WTC11 (cell line): ENCODE results near the gene KNDC1. TPM values are rescaled to one million over a fixed set of nuclear protein-coding genes. Genes with fewer than 3 reads are reported as not detected.

Experiments
- ATAC-seq: fragments of 200-7000 bp; cut with Tn5 transposase; 2 replicates; pipeline ENCODE4 v1.10.0; 2021; ENCODE audit warnings: mild to moderate bottlenecking, moderate library complexity
- CTCF ChIA-PET: fragments of 300-600 bp; sonication (Branson Sonifier 250); formaldehyde crosslinking; loops from one replicate; lab custom pipeline; 2021; ENCODE audit warnings: antibody characterized with exemption; lab: Charles Lee
- POLR2A ChIA-PET: fragments of 350-600 bp; sonication (Branson Sonifier 250); formaldehyde crosslinking; loops from one replicate; lab custom pipeline; 2021; ENCODE audit warnings: antibody characterized with exemption; lab: Charles Lee
- DNase-seq: peaks from one replicate; pipeline ENCODE4 v3.0.0; 2021; ENCODE audit warnings: low spot score
- H3K27ac Mint-ChIP-seq: 2 replicates; pipeline ENCODE4 v1.8.0; 2021; ENCODE audit warnings: mixed read lengths
- H3K27me3 Mint-ChIP-seq: 2 replicates; pipeline ENCODE4 v1.8.0; 2021; ENCODE audit warnings: low read depth, mild to moderate bottlenecking, moderate library complexity, mixed read lengths
- H3K36me3 Mint-ChIP-seq: 2 replicates; pipeline ENCODE4 v1.8.0; 2021; ENCODE audit warnings: mixed read lengths
- H3K4me1 Mint-ChIP-seq: 2 replicates; pipeline ENCODE4 v1.8.0; 2022; ENCODE audit warnings: mixed read lengths
- H3K4me3 Mint-ChIP-seq: 2 replicates; pipeline ENCODE4 v1.8.0; 2021; ENCODE audit warnings: mild to moderate bottlenecking, moderate library complexity, mixed read lengths
- H3K9me3 Mint-ChIP-seq: 2 replicates; pipeline ENCODE4 v1.8.0; 2021; ENCODE audit warnings: mixed read lengths
- ARID4B ChIP-seq: sonication (generic); formaldehyde crosslinking; IDR thresholded peaks from 2 replicates; pipeline ENCODE4 v1.8.0; 2023; ENCODE audit warnings: missing genetic modification reagents, mild to moderate bottlenecking, borderline replicate concordance
- ATF1 ChIP-seq: sonication (generic); formaldehyde crosslinking; IDR thresholded peaks from 2 replicates; pipeline ENCODE4 v1.8.1; 2023; ENCODE audit warnings: mild to moderate bottlenecking, moderate library complexity, missing genetic modification reagents
- ATF3 ChIP-seq: sonication (generic); formaldehyde crosslinking; conservative IDR thresholded peaks from 2 replicates; pipeline ENCODE4 v1.8.1; 2022; ENCODE audit warnings: mild to moderate bottlenecking, missing genetic modification reagents
- ATF6 ChIP-seq: sonication (generic); formaldehyde crosslinking; IDR thresholded peaks from 2 replicates; pipeline ENCODE4 v1.8.1; 2023; ENCODE audit warnings: mild to moderate bottlenecking, missing genetic modification reagents
- CDX4 ChIP-seq: fragments of 250-450 bp; sonication (Bioruptor Pico); IDR thresholded peaks from 2 replicates; pipeline ENCODE4 v1.9.0; 2021; ENCODE audit warnings: moderate library complexity, mild to moderate bottlenecking, inconsistent platforms, borderline replicate concordance
- CREM ChIP-seq: sonication (generic); formaldehyde crosslinking; IDR thresholded peaks from 2 replicates; pipeline ENCODE4 v1.8.1; 2022; ENCODE audit warnings: mild to moderate bottlenecking, missing genetic modification reagents, moderate library complexity
- EMX1 ChIP-seq: fragments of 250-450 bp; sonication (Bioruptor Pico); IDR thresholded peaks from 2 replicates; pipeline ENCODE4 v1.8.0; 2021; ENCODE audit warnings: mild to moderate bottlenecking
- FOXJ3 ChIP-seq: sonication (generic); formaldehyde crosslinking; IDR thresholded peaks from 2 replicates; pipeline ENCODE4 v1.9.0; 2021; ENCODE audit warnings: missing genetic modification reagents, mild to moderate bottlenecking, borderline replicate concordance
- FOXP1 ChIP-seq: sonication (generic); formaldehyde crosslinking; IDR thresholded peaks from 2 replicates; pipeline ENCODE4 v1.8.0; 2022; ENCODE audit warnings: missing genetic modification reagents, mild to moderate bottlenecking, moderate library complexity, borderline replicate concordance
- JAZF1 ChIP-seq: fragments of 250-450 bp; sonication (Bioruptor Pico); IDR thresholded peaks from 2 replicates; pipeline ENCODE4 v1.9.0; 2021; ENCODE audit warnings: moderate library complexity, mild to moderate bottlenecking, inconsistent platforms
- MAX ChIP-seq: sonication (generic); formaldehyde crosslinking; IDR thresholded peaks from 2 replicates; pipeline ENCODE4 v1.8.0; 2022; ENCODE audit warnings: mild to moderate bottlenecking, missing genetic modification reagents
- NFE2L1 ChIP-seq: sonication (generic); formaldehyde crosslinking; IDR thresholded peaks from 2 replicates; pipeline ENCODE4 v1.8.1; 2023; ENCODE audit warnings: missing genetic modification reagents
- OVOL2 ChIP-seq: fragments of 250-450 bp; sonication (Bioruptor Pico); IDR thresholded peaks from 2 replicates; pipeline ENCODE4 v1.9.0; 2021; ENCODE audit warnings: mild to moderate bottlenecking, borderline replicate concordance
- RORB ChIP-seq: fragments of 250-450 bp; sonication (Bioruptor Pico); IDR thresholded peaks from 2 replicates; pipeline ENCODE4 v1.9.0; 2021; ENCODE audit warnings: mild to moderate bottlenecking
- SMAD3 ChIP-seq: sonication (generic); formaldehyde crosslinking; IDR thresholded peaks from 2 replicates; pipeline ENCODE4 v1.8.0; 2022; ENCODE audit warnings: missing genetic modification reagents, mild to moderate bottlenecking, borderline replicate concordance
- SMAD4 ChIP-seq: sonication (generic); formaldehyde crosslinking; IDR thresholded peaks from 2 replicates; pipeline ENCODE4 v1.8.0; 2022; ENCODE audit warnings: mild to moderate bottlenecking, missing genetic modification reagents
- SOX15 ChIP-seq: fragments of 250-450 bp; sonication (Bioruptor Pico); IDR thresholded peaks from 2 replicates; pipeline ENCODE4 v1.9.0; 2021; ENCODE audit warnings: mild to moderate bottlenecking
- TEAD4 ChIP-seq: sonication (generic); formaldehyde crosslinking; IDR thresholded peaks from 2 replicates; pipeline ENCODE4 v1.8.0; 2022; ENCODE audit warnings: mild to moderate bottlenecking, missing genetic modification reagents
- ZNF121 ChIP-seq: sonication (generic); formaldehyde crosslinking; IDR thresholded peaks from 2 replicates; pipeline ENCODE4 v1.8.0; 2023; ENCODE audit warnings: missing genetic modification reagents
- ZNF138 ChIP-seq: sonication (generic); formaldehyde crosslinking; conservative IDR thresholded peaks from 2 replicates; pipeline ENCODE4 v1.8.1; 2022; ENCODE audit warnings: mild to moderate bottlenecking, moderate library complexity, missing genetic modification reagents
- total RNA-seq: library from RNA; stranded (reverse); gene quantifications from 3 replicates; pipeline ENCODE4 v1.2.3, GENCODE V29; 2021
- TF ChIP-seq, protein P1 (sequence below): sonication (generic); formaldehyde crosslinking; IDR thresholded peaks from 2 replicates; pipeline ENCODE4 v1.8.1; 2023; ENCODE audit warnings: mild to moderate bottlenecking, missing genetic modification reagents, moderate library complexity
- TF ChIP-seq, protein P2 (sequence below): fragments of 200-600 bp; IDR thresholded peaks from 2 replicates; pipeline ENCODE4 v1.8.0; 2022; ENCODE audit warnings: antibody characterized with exemption

KNDC1 gene
- total RNA-seq, 1 experiment from 2014 or later = 26.6 TPM

DNA sequence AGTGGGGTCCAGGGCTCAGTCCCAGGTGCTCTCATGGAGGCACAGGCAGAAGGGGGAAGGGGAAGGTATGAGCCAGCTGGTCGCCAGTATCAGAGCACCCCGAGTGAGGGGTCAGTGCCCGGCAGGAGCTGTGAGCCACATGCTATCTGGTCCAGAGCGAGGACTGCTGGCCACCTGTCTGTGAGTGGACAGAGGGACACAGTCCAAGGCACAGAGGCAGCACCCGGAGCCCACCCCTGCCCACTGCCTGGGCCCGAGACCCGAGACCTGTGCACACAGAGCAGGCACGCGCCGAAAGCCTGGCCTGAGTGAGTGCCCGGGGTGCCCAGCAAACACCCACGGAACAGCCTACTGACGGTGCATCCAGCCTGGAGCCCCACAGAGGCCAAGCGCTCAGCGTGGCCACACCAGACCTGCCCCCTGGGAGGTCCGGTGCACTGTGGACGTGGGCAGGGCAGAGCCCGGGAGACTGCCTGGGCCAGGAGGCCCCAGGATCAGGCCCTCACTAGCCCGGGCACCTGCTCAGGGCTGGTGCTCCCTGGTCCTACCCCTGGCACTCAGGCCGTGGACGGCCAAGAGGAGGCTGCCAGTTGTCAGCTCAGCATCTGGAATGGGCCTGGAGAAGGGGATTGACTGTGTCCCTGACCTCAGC, 42.9 kb upstream of the KNDC1 start:
- ATAC-seq (no peak), DNase-seq (no peak)
- ChIA-PET CTCF (no interaction called here), POLR2A (no interaction called here)
- Mint-ChIP-seq H3K27me3 (no peaks in the 10 kb centered on the region; the same call in 1 of the 2 replicates), H3K4me3 (no peak overlapping the region), H3K36me3 (peaks cover 14% of the 10 kb centered on the region), H3K9me3 (peaks cover 18% of the 10 kb centered on the region), H3K4me1 (no peaks in the 10 kb centered on the region), H3K27ac (peak overlapping the region; percentile 53; the same call in 1 of the 2 replicates)
- no peak for TF ChIP-seq ARID4B (CRISPR knock-in tag)
- TF ChIP-seq MAX = no peak
- no peak for TF ChIP-seq ATF1 (CRISPR knock-in tag)
- TF ChIP-seq FOXJ3 (CRISPR knock-in tag) = no peak
- no peak for TF ChIP-seq CREM (CRISPR knock-in tag)
- TF ChIP-seq EMX1 = no peak
- TF ChIP-seq TEAD4 = no peak
- no peak for TF ChIP-seq ATF3
- TF ChIP-seq NFE2L1 = no peak

GRCh38 chr10:133117688-133118071, 42.3 kb upstream of the KNDC1 start:
- H3K36me3 Mint-ChIP-seq = peaks cover 14% of the 10 kb centered on the region
- ChIA-PET CTCF (no interaction called here), POLR2A (no interaction called here)
- peaks cover 18% of the 10 kb centered on the region for H3K9me3 Mint-ChIP-seq
- H3K27ac Mint-ChIP-seq = no peak overlapping the region
- no peak overlapping the region for H3K4me3 Mint-ChIP-seq
- ATAC-seq = no peak
- H3K27me3 Mint-ChIP-seq = no peaks in the 10 kb centered on the region; the same call in 1 of the 2 replicates
- no peaks in the 10 kb centered on the region for H3K4me1 Mint-ChIP-seq
- DNase-seq = no peak
- TF ChIP-seq JAZF1 (no peak), OVOL2 (CRISPR knock-in tag) (no peak), SOX15 (CRISPR knock-in tag) (no peak), FOXP1 (CRISPR knock-in tag) (no peak), CDX4 (CRISPR knock-in tag) (no peak), SMAD4 (CRISPR knock-in tag) (no peak), RORB (CRISPR knock-in tag) (no peak), ZNF121 (CRISPR knock-in tag) (no peak), ATF6 (no peak), SMAD3 (no peak), TEAD4 (no peak), ZNF138 (CRISPR knock-in tag) (no peak)
- TF ChIP-seq, protein P1, sequence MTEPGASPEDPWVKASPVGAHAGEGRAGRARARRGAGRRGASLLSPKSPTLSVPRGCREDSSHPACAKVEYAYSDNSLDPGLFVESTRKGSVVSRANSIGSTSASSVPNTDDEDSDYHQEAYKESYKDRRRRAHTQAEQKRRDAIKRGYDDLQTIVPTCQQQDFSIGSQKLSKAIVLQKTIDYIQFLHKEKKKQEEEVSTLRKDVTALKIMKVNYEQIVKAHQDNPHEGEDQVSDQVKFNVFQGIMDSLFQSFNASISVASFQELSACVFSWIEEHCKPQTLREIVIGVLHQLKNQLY (CRISPR knock-in tag) = no peak
- TF ChIP-seq, protein P2, sequence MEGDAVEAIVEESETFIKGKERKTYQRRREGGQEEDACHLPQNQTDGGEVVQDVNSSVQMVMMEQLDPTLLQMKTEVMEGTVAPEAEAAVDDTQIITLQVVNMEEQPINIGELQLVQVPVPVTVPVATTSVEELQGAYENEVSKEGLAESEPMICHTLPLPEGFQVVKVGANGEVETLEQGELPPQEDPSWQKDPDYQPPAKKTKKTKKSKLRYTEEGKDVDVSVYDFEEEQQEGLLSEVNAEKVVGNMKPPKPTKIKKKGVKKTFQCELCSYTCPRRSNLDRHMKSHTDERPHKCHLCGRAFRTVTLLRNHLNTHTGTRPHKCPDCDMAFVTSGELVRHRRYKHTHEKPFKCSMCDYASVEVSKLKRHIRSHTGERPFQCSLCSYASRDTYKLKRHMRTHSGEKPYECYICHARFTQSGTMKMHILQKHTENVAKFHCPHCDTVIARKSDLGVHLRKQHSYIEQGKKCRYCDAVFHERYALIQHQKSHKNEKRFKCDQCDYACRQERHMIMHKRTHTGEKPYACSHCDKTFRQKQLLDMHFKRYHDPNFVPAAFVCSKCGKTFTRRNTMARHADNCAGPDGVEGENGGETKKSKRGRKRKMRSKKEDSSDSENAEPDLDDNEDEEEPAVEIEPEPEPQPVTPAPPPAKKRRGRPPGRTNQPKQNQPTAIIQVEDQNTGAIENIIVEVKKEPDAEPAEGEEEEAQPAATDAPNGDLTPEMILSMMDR = no peak
